ENCODE data around the gene U2SURP.

GRCh38 chr3:143088835-143089234 is 87.5 kb downstream of the U2SURP start:
- TF ChIP-seq EZH2 (IDR thresholded peaks at IDR 0.05; ENCODE audit: borderline replicate concordance): no peak
- TF ChIP-seq CTCF (IDR thresholded peaks at IDR 0.05; ENCODE audit: poor library complexity): no peak

Data from hepatocyte (in vitro differentiated cells).